H1 (cell line): ENCODE results near the gene POLRMT. TPM values are rescaled to one million over a fixed set of nuclear protein-coding genes. Genes with fewer than 3 reads are reported as not detected.

Experiments used
- CTCF ChIA-PET: fragments of 300-600 bp; sonication (Branson Sonifier 250); formaldehyde crosslinking; loops from one replicate; lab custom pipeline; 2021; ENCODE audit not compliant: partially characterized antibody; lab: Charles Lee
- POLR2A ChIA-PET: fragments of 300-600 bp; sonication (Branson Sonifier 250); formaldehyde crosslinking; loops from one replicate; lab custom pipeline; 2021; ENCODE audit warnings: inconsistent platforms; ENCODE audit not compliant: partially characterized antibody; lab: Charles Lee
- DNase-seq, 2 experiments: peaks; one replicate each; pipeline versions ENCODE4 v3.0.0 to v3.0.0-alpha.2; 2010 to 2022; ENCODE audit warnings: low spot score in 2 of 2, low read depth in 1 of 2, mixed read lengths in 1 of 2
- FAIRE-seq: peaks from 2 replicates; lab custom pipeline; 2011; peaks lifted over from hg19 to GRCh38; lab: Jason Lieb, UNC
- H2AFZ ChIP-seq: 2 replicates; pipeline ENCODE4 v1.8.1; 2012; ENCODE audit warnings: low read length, inconsistent platforms
- H2AK5ac ChIP-seq: 2 replicates; pipeline ENCODE4 v1.6.1; 2013; ENCODE audit warnings: low read depth, low read length
- H2BK120ac ChIP-seq: replicated peaks from 2 replicates; pipeline ENCODE3; 2013; ENCODE audit warnings: low read depth, low read length, inconsistent platforms
- H2BK12ac ChIP-seq: 2 replicates; pipeline ENCODE4 v1.6.1; 2013; ENCODE audit warnings: low read depth, low read length
- H2BK15ac ChIP-seq: 2 replicates; pipeline ENCODE4 v1.6.1; 2013; ENCODE audit warnings: low read length
- H2BK20ac ChIP-seq: 2 replicates; pipeline ENCODE4 v1.6.1; 2013; ENCODE audit warnings: low read length
- H2BK5ac ChIP-seq: 2 replicates; pipeline ENCODE4 v1.6.1; 2013; ENCODE audit warnings: low read depth, low read length
- H3K14ac ChIP-seq: 2 replicates; pipeline ENCODE4 v1.6.1; 2013; ENCODE audit warnings: inconsistent platforms; ENCODE audit not compliant: insufficient read length
- H3K18ac ChIP-seq: 2 replicates; pipeline ENCODE4 v1.6.1; 2013; ENCODE audit warnings: low read length; ENCODE audit errors: extremely low read depth
- H3K23ac ChIP-seq: 2 replicates; pipeline ENCODE4 v1.6.1; 2013; ENCODE audit warnings: inconsistent platforms; ENCODE audit not compliant: insufficient read length
- H3K23me2 ChIP-seq: 2 replicates; pipeline ENCODE4 v1.6.1; 2013; ENCODE audit warnings: low read depth, low read length
- H3K27ac ChIP-seq: 2 replicates; pipeline ENCODE4 v1.6.1; 2011; ENCODE audit warnings: low read depth, low read length, inconsistent platforms
- H3K27me3 ChIP-seq, 4 experiments: replicated peaks in 1 of 4; 1 replicate in 1 of 4; 2 replicates in 3 of 4; pipeline versions ENCODE4 v1.6.1 to v1.8.1; 2011 to 2013; ENCODE audit warnings: low read length in 3 of 4, mild to moderate bottlenecking in 3 of 4, inconsistent platforms in 2 of 4, mixed read lengths in 2 of 4, moderate library complexity in 1 of 4; ENCODE audit not compliant: control insufficient read depth in 3 of 4, insufficient read depth in 3 of 4; ENCODE audit errors: extremely low read depth in 1 of 4
- H3K36me3 ChIP-seq, 4 experiments: 2 replicates each; pipeline versions ENCODE4 v1.6.1 to v1.8.1; 2011 to 2013; ENCODE audit warnings: mild to moderate bottlenecking in 4 of 4, low read length in 3 of 4, moderate library complexity in 2 of 4, control low read depth in 1 of 4, inconsistent platforms in 1 of 4; ENCODE audit not compliant: insufficient read depth in 4 of 4, control insufficient read depth in 2 of 4
- H3K4ac ChIP-seq: replicated peaks from 2 replicates; pipeline ENCODE3; 2013; ENCODE audit warnings: low read length, low read depth, mixed read lengths, inconsistent platforms; ENCODE audit not compliant: insufficient read length
- H3K4me1 ChIP-seq, 4 experiments: replicated peaks in 1 of 4; 1 replicate in 1 of 4; 2 replicates in 3 of 4; pipeline versions ENCODE4 v1.6.1 to v1.8.1; 2011 to 2013; ENCODE audit warnings: low read length in 3 of 4, inconsistent platforms in 2 of 4, mixed read lengths in 1 of 4; ENCODE audit not compliant: insufficient read depth in 4 of 4, control insufficient read depth in 3 of 4
- H3K4me2 ChIP-seq, 2 experiments: 2 replicates each; pipeline versions ENCODE4 v1.6.1 to v1.8.1; 2011 to 2013; ENCODE audit warnings: low read depth in 2 of 2, low read length in 2 of 2, control low read depth in 1 of 2, inconsistent platforms in 1 of 2, mild to moderate bottlenecking in 1 of 2; ENCODE audit not compliant: insufficient read depth in 1 of 2
- H3K4me3 ChIP-seq, 4 experiments: fragments of 200-600, 300-600 bp in 1 of 4; sonication (generic), shearing (Covaris generic), sonication (Bioruptor Twin) in 1 of 4; 2 replicates each; pipeline versions ENCODE4 v1.5.1 to v1.8.1; 2011 to 2016; ENCODE audit warnings: low read length in 4 of 4, low read depth in 3 of 4, control low read depth in 2 of 4, inconsistent platforms in 2 of 4, mild to moderate bottlenecking in 2 of 4, mixed read lengths in 1 of 4, moderate library complexity in 1 of 4; ENCODE audit not compliant: insufficient read depth in 2 of 4; ENCODE audit errors: extremely low read depth in 1 of 4
- H3K56ac ChIP-seq: replicated peaks from 2 replicates; pipeline ENCODE3; 2013; ENCODE audit warnings: low read depth, mild to moderate bottlenecking, mixed read lengths, low read length, inconsistent platforms; ENCODE audit not compliant: insufficient read length
- H3K79me1 ChIP-seq: 2 replicates; pipeline ENCODE4 v1.6.1; 2013; ENCODE audit warnings: low read depth, low read length, control low read depth
- H3K79me2 ChIP-seq, 2 experiments: 2 replicates each; pipeline versions ENCODE4 v1.6.1 to v1.8.1; 2012 to 2013; ENCODE audit warnings: low read length in 2 of 2, mild to moderate bottlenecking in 2 of 2, inconsistent platforms in 1 of 2; ENCODE audit not compliant: insufficient read depth in 2 of 2, control insufficient read depth in 1 of 2
- H3K9ac ChIP-seq, 4 experiments: replicated peaks in 1 of 4; 1 replicate in 1 of 4; 2 replicates in 3 of 4; pipeline versions ENCODE4 v1.6.1 to v1.8.1; 2011 to 2013; ENCODE audit warnings: low read depth in 3 of 4, low read length in 3 of 4, control low read depth in 2 of 4, mild to moderate bottlenecking in 2 of 4, moderate library complexity in 2 of 4, inconsistent platforms in 1 of 4; ENCODE audit errors: extremely low read depth in 1 of 4
- H3K9me3 ChIP-seq, 2 experiments: 2 replicates each; pipeline versions ENCODE4 v1.6.1 to v1.8.1; 2012 to 2013; ENCODE audit warnings: mild to moderate bottlenecking in 2 of 2, moderate library complexity in 2 of 2, control low read depth in 1 of 2, inconsistent platforms in 1 of 2, low read depth in 1 of 2, low read length in 1 of 2, mixed read lengths in 1 of 2; ENCODE audit not compliant: insufficient read depth in 2 of 2
- H4K20me1 ChIP-seq, 2 experiments: replicated peaks in 1 of 2; 2 replicates each; pipeline versions ENCODE3 to v1.8.1; 2011 to 2013; ENCODE audit warnings: inconsistent platforms in 2 of 2, low read length in 2 of 2, mild to moderate bottlenecking in 1 of 2; ENCODE audit not compliant: insufficient read depth in 2 of 2, control insufficient read depth in 1 of 2
- H4K5ac ChIP-seq: 2 replicates; pipeline ENCODE4 v1.6.1; 2013; ENCODE audit warnings: low read length, low read depth, mixed read lengths, inconsistent platforms; ENCODE audit not compliant: insufficient read length
- H4K8ac ChIP-seq: 2 replicates; pipeline ENCODE4 v1.8.0; 2013; ENCODE audit warnings: mild to moderate bottlenecking, moderate library complexity, low read length, inconsistent platforms; ENCODE audit not compliant: insufficient read depth; ENCODE audit errors: extremely low read depth
- H4K91ac ChIP-seq: replicated peaks from 2 replicates; pipeline ENCODE3; 2013; ENCODE audit warnings: low read length, mixed read lengths, inconsistent platforms; ENCODE audit not compliant: insufficient read length
- EZH2 ChIP-seq: fragments of 200-600 bp; sonication (generic); IDR thresholded peaks from 2 replicates; pipeline ENCODE4 v1.7.1; 2012; ENCODE audit warnings: low read depth, mild to moderate bottlenecking, moderate library complexity, low read length, inconsistent platforms; ENCODE audit not compliant: severe bottlenecking
- KDM4A ChIP-seq: IDR thresholded peaks from one replicate; pipeline ENCODE4 v1.7.1; 2012; ENCODE audit warnings: low read depth, mild to moderate bottlenecking, moderate library complexity, low read length, inconsistent platforms; ENCODE audit not compliant: severe bottlenecking
- POLR2AphosphoS5 ChIP-seq: IDR thresholded peaks from 2 replicates; pipeline ENCODE4 v1.6.1; 2011; ENCODE audit warnings: low read depth, low read length
- RFX5 ChIP-seq: IDR thresholded peaks from 2 replicates; pipeline ENCODE4 v1.6.1; 2011; ENCODE audit warnings: low read depth, low read length, improper control_type of control experiment, borderline replicate concordance
- WGBS, 2 experiments: shearing (Covaris generic) in 1 of 2; methylation state at CpG; one replicate each; pipeline versions ENCODE4 v1.1.6 to v1.1.7; 2013 to 2015; ENCODE audit warnings: low lambda C conversion rate in 2 of 2, mixed read lengths in 2 of 2, inconsistent platforms in 1 of 2, low coverage in 1 of 2, missing lambda C conversion rate in 1 of 2; ENCODE audit not compliant: insufficient replicate concordance in 2 of 2, insufficient coverage in 1 of 2, insufficient read length in 1 of 2; ENCODE audit errors: extremely low coverage in 1 of 2, missing lambda C conversion rate in 1 of 2; 5-methylcytosine and 5-hydroxymethylcytosine counted together
- polyA plus RNA-seq, 7 experiments: library from polyadenylated mRNA; depleted of rRNA in 3 of 7; stranded (reverse) in 5 of 7; unstranded in 2 of 7; fragments of >200 nt in 5 of 7; fragments of 200-250 nt in 2 of 7; gene quantifications; 1 replicate in 5 of 7; 2 replicates in 1 of 7; 4 replicates in 1 of 7; pipeline versions ENCODE4 v1.2.1 to v1.2.3, GENCODE V29; 2011 to 2013; ENCODE audit warnings: missing spikeins in 2 of 7, mixed read lengths in 2 of 7
- total RNA-seq: library from RNA; stranded (reverse); fragmentation: NEBNext Ultra II Directional; extraction: Animal tissue kit (Norgen Biotek cat#: 25700); gene quantifications from 2 replicates; pipeline ENCODE4 v1.2.1, GENCODE V29; 2021

Gene POLRMT
- total and polyA plus RNA-seq, 2 of the 8 experiments (the other 6 are each of a cell fraction or from before 2014, with no cell fraction given) = 93.0 to 111 TPM

- Histone ChIP-seq H4K91ac (no peak overlapping the region), H4K20me1 (peaks cover 40 to 47% of the 10 kb centered on the region in 2 experiments), H3K56ac (no peak overlapping the region), H3K4ac (no peak overlapping the region), H3K27ac (no peak overlapping the region), H3K9ac (no peak overlapping the region), H3K4me2 (no peak overlapping the region), H3K79me1 (peaks cover 11% of the 10 kb centered on the region), H2BK5ac (no peak overlapping the region), H3K36me3 (peaks cover 10 to 48% (median 27%) of the 10 kb centered on the region in 4 experiments; a peak in 6 of 8 replicates), H3K27me3 (no peaks in the 10 kb centered on the region), H3K14ac (no peak overlapping the region), H2BK15ac (no peak overlapping the region), H4K8ac (no peak overlapping the region), H3K4me1 (peaks cover 0 to 13% (median 5%) of the 10 kb centered on the region in 4 experiments; a peak in 4 of 7 replicates), H3K4me3 (no peak overlapping the region), H3K18ac (no peak overlapping the region), H4K5ac (no peak overlapping the region), H2BK20ac (no peak overlapping the region), H2BK12ac (no peak overlapping the region), H3K79me2 (peaks cover 30 to 52% of the 10 kb centered on the region in 2 experiments), H3K9me3 (no peaks in the 10 kb centered on the region), H2AK5ac (no peak overlapping the region), H2BK120ac (no peak overlapping the region), H3K23ac (no peak overlapping the region), H3K23me2 (0 out of 2 replicates have a peak, but pooled peaks cover 2% of the 10 kb centered on the region), H2AFZ (no peak overlapping the region)
- FAIRE-seq = no peak
- 91% methylated on average over 22 of the region's 22 CpGs; no CpG with 5 or more reads in 1 of the 2 experiments for WGBS, 2 experiments
- ChIA-PET CTCF (no interaction called here), POLR2A (interaction anchor here (0.6 kb wide), 1 partner anchor 36 kb away, joined by 3 read pairs; the partner anchor contains the start of gene GZMM)
- TF ChIP-seq KDM4A (no peak), EZH2 (no peak), POLR2AphosphoS5 (peak; percentile 28; the same call in 1 of the 2 replicates), RFX5 (no peak)
- no peak for DNase-seq
These were observed 53.0 kb downstream of the POLRMT start for GRCh38 chr19:580274-580835.
